ENCODE data around the gene PPP5C. TPM values are rescaled to one million over a fixed set of nuclear protein-coding genes. Genes with fewer than 3 reads are reported as not detected.

The PPP5C gene
- total and polyA plus RNA-seq, 9 of the 15 experiments (the other 6 are each of a cell fraction or from before 2014, with no cell fraction given): 1.9 to 166 (median 108) TPM

- no peak overlapping the region for H3K27ac ChIP-seq (ENCODE audit: extremely low read depth, low read depth, low read length)
- FAIRE-seq (no peak), DNase-seq (ENCODE audit: extremely low read depth in 1 of 4, low spot score in 3 of 4) (peak in 1 of 4 experiments; percentile 37), ATAC-seq (peak; percentile 77)
- H3K4me3 ChIP-seq: no peak overlapping the region
- ChIA-PET POLR2A (no interaction called here), CTCF (ENCODE audit: low intra/inter-chr PET ratio) (interaction anchor here (0.6 kb wide), 2 partner anchors 82 to 314 kb away, joined by 3 read pairs; no protein-coding TSS in a partner anchor)
- H3K9me3 ChIP-seq (replicated peaks; ENCODE audit: control insufficient read depth, insufficient read depth, low read depth, low read length): no peaks in the 10 kb centered on the region
- H3K79me2 ChIP-seq (ENCODE audit: control insufficient read depth, insufficient read depth, low read length): no peaks in the 10 kb centered on the region
- in situ Hi-C loops (cut with MboI): no loop called here
- H3K4me1 ChIP-seq (replicated peaks in 1 of 2; ENCODE audit: control insufficient read depth in 2 of 2, insufficient read depth in 2 of 2, low read length in 2 of 2): peaks cover 0 to 26% of the 10 kb centered on the region in 2 experiments; a peak in 2 of 5 replicates
- H3K4me2 ChIP-seq (ENCODE audit: insufficient read depth, low read length): no peak overlapping the region
- BruUV-seq (replicated peaks): no TSS peak
- no peaks in the 10 kb centered on the region for H3K27me3 ChIP-seq (ENCODE audit: control insufficient read depth in 2 of 2, insufficient read depth in 2 of 2, low read length in 2 of 2)
- peaks cover 59% of the 10 kb centered on the region; the same call in 2 of the 3 replicates for H3K36me3 ChIP-seq (ENCODE audit: control insufficient read depth, insufficient read depth, low read length)
- TF ChIP-seq FOXP4 (CRISPR knock-in tag; IDR thresholded peaks at IDR 0.05; ENCODE audit: borderline replicate concordance) (no peak), HNRNPUL1 (IDR thresholded peaks at IDR 0.05; ENCODE audit: low read length) (no peak), POLR2G (IDR thresholded peaks at IDR 0.05; ENCODE audit: low read depth, low read length) (peak; percentile 26; the same call in 1 of the 2 replicates), SAFB2 (IDR thresholded peaks at IDR 0.05; ENCODE audit: borderline replicate concordance, low read depth, low read length, severe bottlenecking) (no peak)
- no peak overlapping the region for H3K9ac ChIP-seq (ENCODE audit: insufficient read depth in 1 of 2, low read depth in 2 of 2, low read length in 2 of 2)
- intact Hi-C loops (cut with micrococcal nuclease): no loop called here
- H2AFZ ChIP-seq (ENCODE audit: low read depth, low read length): no peak overlapping the region
- H4K20me1 ChIP-seq (replicated peaks; ENCODE audit: control insufficient read depth, insufficient read depth, low read length): no peaks in the 10 kb centered on the region; the same call in 1 of the 2 replicates
- no peaks in the 10 kb centered on the region for H3K9me1 ChIP-seq (ENCODE audit: control insufficient read depth, insufficient read depth, low read length)
- 85% methylated on average over 10 of the region's 16 CpGs for WGBS (ENCODE audit: insufficient coverage, low coverage, missing lambda C conversion rate)
Measured at GRCh38 chr19:46390121-46390858, 43.4 kb downstream of the PPP5C start.
